Measurements from ENCODE around the gene SH3BP5.

Gene SH3BP5

GRCh38 chr3:15347063-15347736, 14.8 kb upstream of the SH3BP5 start:
- no peak for TF ChIP-seq CTCF (IDR thresholded peaks at IDR 0.05; ENCODE audit: borderline replicate concordance, control extremely low read depth, extremely low read depth, insufficient read depth, missing control alignments)
- in situ Hi-C loops (cut with MboI; ENCODE audit: low sequenced_read_pairs, unreplicated experiment) = no loop called here
- DNase-seq (ENCODE audit: low spot score) = no peak

- TF ChIP-seq CTCF (IDR thresholded peaks at IDR 0.05; ENCODE audit: borderline replicate concordance, control extremely low read depth, extremely low read depth, insufficient read depth, missing control alignments) = no peak
- in situ Hi-C loops (cut with MboI; ENCODE audit: low sequenced_read_pairs, unreplicated experiment) = no loop called here
- DNase-seq (ENCODE audit: low spot score) = no peak
These were observed 14.1 kb upstream of the SH3BP5 start for GRCh38 chr3:15346516-15346915.

- no peak for TF ChIP-seq CTCF (IDR thresholded peaks at IDR 0.05; ENCODE audit: borderline replicate concordance, control extremely low read depth, extremely low read depth, insufficient read depth, missing control alignments)
- in situ Hi-C loops (cut with MboI; ENCODE audit: low sequenced_read_pairs, unreplicated experiment) = no loop called here
- peak; percentile 59 for DNase-seq (ENCODE audit: low spot score)
These were observed 13.3 kb upstream of the SH3BP5 start for GRCh38 chr3:15345608-15346137.

DNA sequence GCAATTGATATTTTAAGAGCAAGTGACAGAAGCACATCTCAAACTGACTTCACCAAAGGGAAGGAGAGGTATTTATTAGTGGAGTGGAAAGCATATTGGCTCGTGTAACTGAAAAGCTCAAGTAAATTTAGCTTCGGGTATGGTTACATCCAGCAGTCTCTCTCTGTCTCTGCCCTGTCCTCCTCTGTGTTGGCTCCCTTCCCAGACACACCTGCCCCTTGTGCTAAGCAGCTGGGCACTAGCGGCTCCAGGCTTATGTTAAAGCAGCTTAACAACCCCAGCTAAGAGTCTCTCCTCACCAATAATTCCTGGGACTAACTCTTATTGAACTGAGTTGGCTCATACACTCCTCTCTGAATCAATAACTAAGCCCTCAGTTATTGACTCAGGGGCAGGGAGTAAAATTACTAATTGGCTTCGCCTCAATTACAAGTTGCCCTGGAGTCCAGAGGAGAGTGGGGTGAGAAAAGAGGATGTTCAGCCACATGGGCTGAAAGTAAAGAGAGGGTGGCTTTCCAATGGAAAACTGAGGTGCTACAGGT, 12.8 kb upstream of the SH3BP5 start:
- no peak for DNase-seq (ENCODE audit: low spot score)
- in situ Hi-C loops (cut with MboI; ENCODE audit: low sequenced_read_pairs, unreplicated experiment) = no loop called here
- no peak for TF ChIP-seq CTCF (IDR thresholded peaks at IDR 0.05; ENCODE audit: borderline replicate concordance, control extremely low read depth, extremely low read depth, insufficient read depth, missing control alignments)

GRCh38 chr3:15342945-15343344, 10.6 kb upstream of the SH3BP5 start:
- TF ChIP-seq CTCF (IDR thresholded peaks at IDR 0.05; ENCODE audit: borderline replicate concordance, control extremely low read depth, extremely low read depth, insufficient read depth, missing control alignments) = no peak
- no peak for DNase-seq (ENCODE audit: low spot score)
- in situ Hi-C loops (cut with MboI; ENCODE audit: low sequenced_read_pairs, unreplicated experiment) = no loop called here

DNA sequence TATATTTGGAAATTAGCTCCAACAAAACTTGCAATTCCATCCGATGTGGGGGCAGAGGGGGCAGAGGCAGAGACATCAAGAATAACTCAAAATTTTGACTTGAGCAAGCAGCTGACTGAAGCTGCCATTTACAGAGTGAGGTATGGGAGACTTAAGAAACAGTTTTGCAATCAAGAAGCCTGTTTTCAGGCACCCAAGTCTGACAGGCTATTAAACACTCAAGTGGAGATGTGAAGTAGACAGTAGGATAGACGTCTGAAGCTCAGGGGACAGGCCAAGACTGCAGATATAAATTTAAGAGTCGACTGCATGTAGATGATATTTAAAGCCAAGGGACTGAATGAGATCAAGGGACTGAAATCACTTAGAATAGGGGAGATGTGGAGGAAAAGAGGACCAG, 9.9 kb upstream of the SH3BP5 start:
- no peak for TF ChIP-seq CTCF (IDR thresholded peaks at IDR 0.05; ENCODE audit: borderline replicate concordance, control extremely low read depth, extremely low read depth, insufficient read depth, missing control alignments)
- in situ Hi-C loops (cut with MboI; ENCODE audit: low sequenced_read_pairs, unreplicated experiment) = no loop called here
- no peak for DNase-seq (ENCODE audit: low spot score)
